H54 (cell line): Measurements from ENCODE around the gene DDX25.

Source experiments
- DNase-seq: peaks from one replicate; pipeline ENCODE4 v3.0.0; 2011; ENCODE audit warnings: low spot score, mixed read lengths; ENCODE audit not compliant: insufficient read length
- FAIRE-seq: peaks from 3 replicates; lab custom pipeline; 2011; peaks lifted over from hg19 to GRCh38; lab: Jason Lieb, UNC
- POLR2A ChIP-seq: IDR thresholded peaks from 2 replicates; pipeline ENCODE4 v1.6.1; 2011; ENCODE audit warnings: low read depth, mild to moderate bottlenecking, low read length

Gene DDX25

GRCh38 chr11:125933030-125933813 lies 28.9 kb downstream of the DDX25 start:
- no peak for TF ChIP-seq POLR2A
- FAIRE-seq (no peak), DNase-seq (no peak)

GRCh38 chr11:125934473-125934872 lies 30.2 kb downstream of the DDX25 start:
- DNase-seq = no peak
- FAIRE-seq = no peak
- no peak for TF ChIP-seq POLR2A

- DNase-seq (no peak), FAIRE-seq (no peak)
- TF ChIP-seq POLR2A = no peak
Observed at GRCh38 chr11:125935056-125935455, 30.7 kb downstream of the DDX25 start.

GRCh38 chr11:125935618-125936199 lies 31.4 kb downstream of the DDX25 start:
- DNase-seq = no peak
- TF ChIP-seq POLR2A = no peak
- FAIRE-seq = no peak

- DNase-seq (no peak), FAIRE-seq (no peak)
- no peak for TF ChIP-seq POLR2A
Observed at GRCh38 chr11:125938418-125938817, 34.1 kb downstream of the DDX25 start.

- DNase-seq (no peak), FAIRE-seq (no peak)
- TF ChIP-seq POLR2A = no peak
Observed at GRCh38 chr11:125939081-125939521, 34.8 kb downstream of the DDX25 start.

GRCh38 chr11:125940145-125940544 lies 35.8 kb downstream of the DDX25 start:
- TF ChIP-seq POLR2A = no peak
- no peak for DNase-seq
- no peak for FAIRE-seq

GRCh38 chr11:125941267-125941618 lies 36.9 kb downstream of the DDX25 start:
- DNase-seq (no peak), FAIRE-seq (no peak)
- no peak for TF ChIP-seq POLR2A

- DNase-seq (peak; percentile 19), FAIRE-seq (no peak)
- no peak for TF ChIP-seq POLR2A
Observed at GRCh38 chr11:125941619-125942611, 37.6 kb downstream of the DDX25 start.

- no peak for FAIRE-seq
- TF ChIP-seq POLR2A = no peak
- DNase-seq = no peak
Observed at GRCh38 chr11:125942771-125943428, 38.6 kb downstream of the DDX25 start.

- FAIRE-seq (no peak), DNase-seq (no peak)
- TF ChIP-seq POLR2A = no peak
Observed at GRCh38 chr11:125943661-125944349, 39.5 kb downstream of the DDX25 start.

- TF ChIP-seq POLR2A = no peak
- FAIRE-seq (no peak), DNase-seq (no peak)
Observed at GRCh38 chr11:125944350-125945010, 40.2 kb downstream of the DDX25 start.
